Fibroblast of skin of right quadriceps (primary cell): ENCODE results near the gene CPXM2.

Experiments
- DNase-seq: peaks from one replicate; pipeline ENCODE4 v3.0.0-alpha.2; 2013

CPXM2 gene

DNA sequence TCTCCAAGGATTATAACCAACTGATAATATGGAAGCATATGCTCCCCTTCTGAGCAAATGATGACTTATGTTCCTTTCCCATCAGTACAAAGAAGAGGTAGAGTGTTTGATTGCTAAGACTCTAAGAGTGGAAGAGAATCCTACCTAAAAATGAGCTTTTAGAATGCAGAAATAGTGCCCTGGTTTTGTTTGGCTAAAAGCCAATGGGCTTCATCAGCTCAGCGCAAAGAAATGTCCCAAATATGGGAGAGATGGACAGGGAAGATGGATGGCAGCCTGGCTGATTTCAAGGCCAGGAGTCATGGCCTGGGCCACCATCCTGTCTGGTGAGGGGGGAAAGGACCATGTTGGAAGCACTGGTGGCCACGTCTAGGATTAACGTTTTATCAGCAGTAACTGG is 165.2 kb downstream of the CPXM2 start:
- DNase-seq = no peak

DNA sequence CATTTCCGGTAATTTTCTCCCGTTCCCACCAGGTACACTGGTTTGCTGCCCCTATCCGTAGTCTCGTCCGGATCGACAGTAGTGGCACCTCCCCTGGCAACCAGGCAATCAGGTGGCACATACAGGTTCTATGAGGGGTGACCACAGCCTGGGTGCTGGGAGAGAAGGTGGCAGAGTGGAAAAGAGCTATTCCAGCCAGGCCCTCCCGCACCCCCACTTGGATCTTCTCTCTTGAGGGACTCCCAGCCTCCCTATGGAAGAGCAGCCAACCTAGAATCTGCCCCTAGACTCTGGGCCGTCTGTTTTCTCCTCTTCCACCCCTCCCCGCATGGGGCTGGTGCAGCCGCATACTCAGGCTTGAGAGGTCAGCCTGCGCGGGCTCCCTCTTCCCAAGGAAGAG is 166.9 kb downstream of the CPXM2 start:
- DNase-seq = no peak

- DNase-seq = no peak
Observed at GRCh38 chr10:123722351-123722750, 169.3 kb downstream of the CPXM2 start.

DNA sequence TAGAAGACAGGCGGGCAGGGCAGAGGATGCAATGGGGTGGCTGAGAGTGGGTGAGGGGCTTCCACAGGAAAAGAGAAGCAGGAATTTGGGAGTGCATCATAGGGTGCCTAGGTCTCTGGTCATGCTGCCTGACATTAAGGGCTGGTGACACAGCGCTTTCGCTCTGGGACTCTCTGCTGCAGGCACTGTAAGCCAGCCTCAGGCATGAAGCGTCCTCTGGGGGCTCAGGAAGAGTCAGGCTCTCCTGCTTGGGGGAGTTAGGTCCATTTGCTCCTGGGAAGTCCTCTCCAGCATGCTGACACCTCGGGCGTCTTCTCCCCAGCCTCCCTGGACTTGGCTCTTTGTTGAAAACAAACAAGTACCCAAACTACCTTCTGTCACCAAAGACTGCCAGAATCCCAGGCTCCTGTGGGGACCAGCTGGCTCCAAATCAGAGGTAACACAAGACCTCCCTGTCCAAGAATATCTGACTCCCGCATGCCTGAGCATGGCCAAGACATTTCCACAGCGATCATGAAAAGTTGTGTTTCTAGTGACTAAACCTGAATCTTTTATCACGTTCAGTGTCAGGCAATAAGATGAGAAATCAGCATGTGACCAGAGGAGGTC is 170.1 kb downstream of the CPXM2 start:
- no peak for DNase-seq

GRCh38 chr10:123720536-123720935 is 171.1 kb downstream of the CPXM2 start:
- DNase-seq = no peak

DNA sequence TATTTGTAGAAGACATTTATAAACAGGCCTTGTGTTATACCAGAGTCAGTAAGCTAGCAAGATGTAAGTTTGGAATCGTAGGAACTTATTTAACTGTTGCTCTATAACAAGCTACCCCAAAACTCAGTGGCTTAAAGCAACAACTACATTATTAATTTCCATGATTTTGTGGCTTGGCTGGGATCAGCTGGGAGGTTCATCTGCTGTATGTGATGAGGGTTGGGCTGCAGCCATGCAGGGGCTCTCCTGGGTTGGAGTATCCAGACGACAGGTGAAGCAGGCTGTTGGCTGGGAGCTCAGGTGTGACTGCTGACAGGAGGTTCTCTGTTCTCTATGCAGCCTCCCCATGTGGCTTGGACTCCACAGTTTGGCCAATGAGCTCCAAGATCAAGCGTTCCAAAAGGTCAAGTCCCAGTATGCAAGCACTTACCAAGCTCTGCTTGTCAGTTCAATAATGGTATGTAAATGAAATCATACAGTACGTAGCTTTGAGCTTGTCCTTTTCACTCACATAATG is 173.0 kb downstream of the CPXM2 start:
- DNase-seq = no peak

GRCh38 chr10:123717336-123717735 is 174.3 kb downstream of the CPXM2 start:
- no peak for DNase-seq

- DNase-seq = no peak
Observed at GRCh38 chr10:123715546-123715945, 176.1 kb downstream of the CPXM2 start.

DNA sequence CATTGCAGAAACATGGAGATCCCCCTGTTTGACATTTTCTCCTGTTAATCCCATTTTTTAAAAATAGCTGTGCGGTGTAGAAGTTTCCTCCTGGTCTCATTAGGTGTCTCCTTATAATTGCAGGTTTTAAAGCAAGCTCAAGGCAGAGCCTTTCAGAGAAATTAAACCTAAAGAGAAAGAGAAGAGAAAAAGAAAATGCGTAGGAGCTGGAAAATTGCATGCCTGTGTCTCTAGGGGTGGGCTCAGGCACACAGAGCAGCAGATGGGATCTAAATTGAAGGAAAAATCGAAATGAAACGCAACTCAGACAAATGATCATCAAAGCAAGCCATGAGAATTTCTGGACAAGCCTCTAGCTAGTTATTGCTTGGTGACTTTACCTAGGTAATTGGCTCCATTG is 185.4 kb downstream of the CPXM2 start:
- DNase-seq = no peak

- no peak for DNase-seq
Observed at GRCh38 chr10:123704812-123705211, 186.8 kb downstream of the CPXM2 start.

DNA sequence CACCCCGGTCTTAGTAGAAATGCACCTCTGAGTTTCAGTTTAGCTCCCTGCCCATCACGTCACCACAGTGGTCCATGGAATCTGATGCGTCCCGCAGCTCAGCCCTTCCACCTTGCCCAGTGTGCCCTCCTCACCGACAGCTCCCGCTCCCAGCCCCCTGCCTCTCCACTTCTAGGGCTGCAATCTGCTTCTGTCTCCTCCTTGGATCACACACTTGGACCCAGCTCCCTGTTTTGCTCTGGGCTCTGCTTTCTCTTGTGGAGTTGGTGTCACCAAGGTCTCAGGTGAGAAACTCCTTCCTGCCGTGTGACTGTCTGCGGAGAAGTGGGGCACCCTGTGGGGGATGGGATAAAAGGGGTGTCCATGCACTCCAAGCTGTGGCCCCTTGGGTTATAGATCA is 187.5 kb downstream of the CPXM2 start:
- no peak for DNase-seq

DNA sequence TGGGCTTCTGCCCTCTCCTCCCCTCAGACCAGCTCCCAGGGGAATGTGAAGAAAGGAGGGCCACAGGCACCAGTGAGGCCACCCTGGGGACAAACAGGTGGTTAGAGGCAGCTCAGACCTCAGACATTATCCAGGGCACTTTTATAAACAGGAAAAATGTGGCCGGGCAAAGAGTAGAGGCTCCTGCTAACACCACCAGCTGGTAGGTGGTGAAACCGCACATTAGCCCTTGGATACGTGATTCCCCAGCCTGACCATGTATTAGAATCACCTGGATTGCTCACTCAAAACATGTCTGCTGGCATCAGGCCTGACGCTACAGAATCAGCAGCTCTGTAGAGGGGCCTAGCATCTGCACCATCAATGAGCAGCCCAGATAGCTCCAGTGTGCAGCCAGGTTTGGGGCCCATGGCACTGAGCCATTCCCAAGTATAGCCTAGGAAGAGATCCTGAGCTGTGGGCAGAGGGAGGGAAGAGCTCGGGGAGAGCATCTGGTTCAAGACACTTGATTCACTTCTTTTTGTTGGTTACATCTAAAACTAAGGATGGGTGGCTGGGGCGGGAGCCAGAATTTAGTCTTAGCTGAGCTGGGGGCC is 188.3 kb downstream of the CPXM2 start:
- DNase-seq = no peak
